Measurements from ENCODE around the gene MRPL44.

MRPL44 gene

GRCh38 chr2:223957092-223957851 is at the start of gene MRPL44:
Gene MRPL44 (plus strand): TSS chr2:223957463. CDS start chr2:223957473, 10 bp downstream.
- peak within 1 kb of the TSS; percentile 90 for H3K4me3 ChIP-seq (replicated peaks; ENCODE audit: low read depth, low read length)
- DNase-seq (ENCODE audit: low read depth): peak; percentile 97
- TF ChIP-seq CTCF (IDR thresholded peaks at IDR 0.05; ENCODE audit: low read length, missing control alignments): no peak

DNA sequence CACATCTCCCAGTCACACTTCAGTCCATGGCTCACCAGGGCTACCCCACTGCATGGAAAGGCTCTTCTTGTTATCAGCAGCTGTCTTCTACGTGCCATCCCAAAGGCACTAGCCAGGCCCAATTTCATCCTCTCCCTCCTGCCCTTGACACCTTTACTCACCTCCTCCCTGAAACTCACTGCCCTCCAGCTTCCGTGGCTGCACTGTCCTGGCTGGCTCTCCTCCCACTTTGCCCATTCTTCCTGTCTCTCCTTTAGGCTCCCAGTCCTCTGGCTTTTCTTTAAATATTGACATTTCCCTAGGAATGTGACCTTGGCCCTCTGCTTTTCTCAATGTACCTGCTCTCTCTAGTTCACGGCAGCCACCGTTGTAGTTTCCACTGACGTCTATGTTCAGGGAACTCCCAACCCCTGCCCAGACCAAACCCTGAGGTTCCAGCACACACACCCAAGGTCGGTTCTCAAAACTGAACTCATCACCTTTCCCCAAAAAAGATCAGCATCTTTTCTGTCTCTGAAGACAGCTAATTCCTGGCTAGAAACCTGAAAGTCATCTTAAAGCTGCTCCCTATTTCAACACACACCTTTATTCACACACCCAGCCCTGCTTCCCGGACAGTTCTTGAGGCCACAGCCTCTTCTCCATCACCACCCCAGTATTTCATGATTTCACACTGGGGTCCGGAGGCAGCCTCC is 48.8 kb upstream of the MRPL44 start:
- no peak for TF ChIP-seq CTCF (IDR thresholded peaks at IDR 0.05; ENCODE audit: low read length, missing control alignments)
- DNase-seq (ENCODE audit: low read depth): no peak
- H3K4me3 ChIP-seq (replicated peaks; ENCODE audit: low read depth, low read length): no peak overlapping the region

DNA sequence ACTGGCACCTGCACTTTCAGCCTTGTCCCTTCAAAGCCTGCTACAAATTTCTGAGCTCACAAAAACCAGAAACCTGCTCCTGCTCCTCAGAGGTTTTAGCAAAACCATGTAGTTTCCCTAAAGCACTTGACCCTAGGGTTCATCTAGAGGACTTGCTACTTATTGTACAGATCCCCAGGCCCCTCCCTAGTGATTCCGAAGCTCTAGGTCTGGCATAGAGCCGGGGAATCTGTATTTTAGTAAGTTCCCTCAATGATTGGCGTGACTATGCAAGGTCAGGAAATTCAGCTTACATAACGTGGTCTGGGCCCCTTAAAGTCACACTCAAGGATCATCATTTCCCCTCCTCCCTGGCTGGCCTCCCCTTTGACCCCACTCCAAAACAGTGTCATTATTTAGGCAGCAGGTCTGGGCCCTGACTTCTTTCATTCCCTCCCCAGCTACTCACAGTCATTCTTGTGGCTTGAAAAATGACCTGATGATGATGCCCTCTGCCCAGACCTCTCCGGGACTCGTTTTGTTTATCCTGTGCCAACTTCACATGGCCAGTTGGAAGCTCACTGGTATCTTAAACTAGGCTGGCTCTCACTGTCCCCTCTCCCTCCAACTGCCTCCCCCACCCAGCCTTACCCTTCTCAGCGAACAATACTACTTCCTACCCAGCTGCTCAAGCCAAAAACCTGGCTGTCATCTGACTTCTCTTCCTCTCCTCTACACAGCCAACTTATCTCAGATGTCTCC is 48.1 kb upstream of the MRPL44 start:
- DNase-seq (ENCODE audit: low read depth): no peak
- TF ChIP-seq CTCF (IDR thresholded peaks at IDR 0.05; ENCODE audit: low read length, missing control alignments): no peak
- no peak overlapping the region for H3K4me3 ChIP-seq (replicated peaks; ENCODE audit: low read depth, low read length)

GRCh38 chr2:223914324-223914723 is 42.9 kb upstream of the MRPL44 start:
- no peak for DNase-seq (ENCODE audit: low read depth)
- H3K4me3 ChIP-seq (replicated peaks; ENCODE audit: low read depth, low read length): no peak overlapping the region
- no peak for TF ChIP-seq CTCF (IDR thresholded peaks at IDR 0.05; ENCODE audit: low read length, missing control alignments)

- DNase-seq (ENCODE audit: low read depth): no peak
- TF ChIP-seq CTCF (IDR thresholded peaks at IDR 0.05; ENCODE audit: low read length, missing control alignments): no peak
- H3K4me3 ChIP-seq (replicated peaks; ENCODE audit: low read depth, low read length): no peak overlapping the region
Observed at GRCh38 chr2:223915071-223915470, 42.2 kb upstream of the MRPL44 start.

DNA sequence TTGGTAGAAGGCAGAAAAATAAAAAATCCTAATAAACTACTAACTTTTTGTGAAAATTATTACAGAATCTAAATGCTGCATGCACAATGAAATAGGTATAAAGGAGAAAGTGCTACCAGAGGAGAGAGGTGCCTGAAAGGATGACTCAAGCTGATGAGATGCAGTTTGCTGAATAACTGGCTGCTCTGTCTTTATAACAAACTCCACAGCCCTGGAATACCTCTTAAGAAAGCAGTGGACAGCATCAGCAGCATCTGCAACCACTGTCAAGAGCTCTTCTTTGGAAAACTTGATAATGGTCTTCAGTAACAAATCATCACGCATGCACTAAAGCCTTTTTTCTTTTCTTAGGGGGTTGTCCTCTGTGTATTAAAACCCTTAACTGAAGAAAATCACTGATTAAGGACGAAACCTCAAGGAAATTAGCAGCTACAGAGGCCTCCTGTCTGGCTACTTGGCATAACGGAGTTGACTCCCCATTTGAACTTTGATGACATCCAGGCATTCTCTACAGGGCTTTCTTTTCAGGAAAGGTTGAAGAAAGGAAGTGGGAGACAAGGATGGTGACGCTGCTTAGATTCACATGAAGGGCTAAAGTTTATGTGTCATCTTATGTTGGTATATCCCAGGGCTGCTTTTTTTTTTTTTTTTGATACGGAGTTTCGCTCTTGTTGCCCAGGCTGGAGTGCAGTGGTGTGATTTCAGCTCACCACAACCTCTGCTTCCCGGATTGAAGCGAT is 40.9 kb upstream of the MRPL44 start:
- DNase-seq (ENCODE audit: low read depth): no peak
- no peak for TF ChIP-seq CTCF (IDR thresholded peaks at IDR 0.05; ENCODE audit: low read length, missing control alignments)
- H3K4me3 ChIP-seq (replicated peaks; ENCODE audit: low read depth, low read length): no peak overlapping the region

All from fibroblast of pulmonary artery (primary cell).